Fibroblast of lung (primary cell): ENCODE measurements around the gene ITPRIPL2. TPM values are rescaled to one million over a fixed set of nuclear protein-coding genes. Genes with fewer than 3 reads are reported as not detected.

Experiments used
- DNase-seq, 2 donors: peaks; one replicate each; pipeline versions ENCODE4 v3.0.0 to v3.0.0-alpha.2; 2010; ENCODE audit warnings: low read depth in 2 of 2
- H2AFZ ChIP-seq: 2 replicates; pipeline ENCODE4 v1.5.1; 2012; ENCODE audit warnings: low read length, control low read depth, inconsistent platforms
- H3K27ac ChIP-seq: 2 replicates; pipeline ENCODE4 v1.5.1; 2011; ENCODE audit warnings: low read length, control low read depth; ENCODE audit not compliant: insufficient read depth
- H3K27me3 ChIP-seq: 2 replicates; pipeline ENCODE4 v1.5.1; 2011; ENCODE audit warnings: mild to moderate bottlenecking, low read length; ENCODE audit not compliant: control insufficient read depth, insufficient read depth
- H3K36me3 ChIP-seq: 2 replicates; pipeline ENCODE4 v1.5.1; 2011; ENCODE audit warnings: low read length; ENCODE audit not compliant: control insufficient read depth, insufficient read depth
- H3K4me1 ChIP-seq: 2 replicates; pipeline ENCODE4 v1.5.1; 2011; ENCODE audit warnings: low read length; ENCODE audit not compliant: control insufficient read depth, insufficient read depth; ENCODE audit errors: extremely low read depth
- H3K4me2 ChIP-seq: 2 replicates; pipeline ENCODE4 v1.5.1; 2011; ENCODE audit warnings: low read length, control low read depth; ENCODE audit not compliant: insufficient read depth; ENCODE audit errors: extremely low read depth
- H3K4me3 ChIP-seq, 4 experiments: fragments of 200-600 bp in 1 of 4; sonication (generic) in 1 of 4; replicated peaks in 1 of 4; 2 replicates each; pipeline ENCODE4 v1.5.1; 2011 to 2016; ENCODE audit warnings: low read length in 4 of 4, low read depth in 3 of 4, mild to moderate bottlenecking in 3 of 4, control low read depth in 2 of 4, inconsistent platforms in 1 of 4, mixed read lengths in 1 of 4; ENCODE audit not compliant: insufficient read depth in 1 of 4; ENCODE audit errors: control extremely low read depth in 1 of 4
- H3K79me2 ChIP-seq: 2 replicates; pipeline ENCODE4 v1.5.1; 2012; ENCODE audit warnings: mild to moderate bottlenecking, low read length, inconsistent platforms; ENCODE audit not compliant: control insufficient read depth, insufficient read depth
- H3K9ac ChIP-seq: 2 replicates; pipeline ENCODE4 v1.5.1; 2011; ENCODE audit warnings: mild to moderate bottlenecking, low read length, control low read depth; ENCODE audit not compliant: insufficient read depth
- H3K9me3 ChIP-seq: 2 replicates; pipeline ENCODE4 v1.5.1; 2012; ENCODE audit warnings: low read depth, low read length; ENCODE audit not compliant: control insufficient read depth, insufficient read depth
- H4K20me1 ChIP-seq: 2 replicates; pipeline ENCODE4 v1.5.1; 2011; ENCODE audit warnings: low read length; ENCODE audit not compliant: control insufficient read depth, insufficient read depth; ENCODE audit errors: extremely low read depth
- CTCF ChIP-seq, 2 donors: IDR thresholded peaks in 1 of 2; conservative IDR thresholded peaks in 1 of 2; 1 replicate in 1 of 2; 2 replicates in 1 of 2; pipeline ENCODE4 v1.5.1; 2011 to 2012; ENCODE audit warnings: low read length in 2 of 2, control low read depth in 1 of 2, inconsistent platforms in 1 of 2, low read depth in 1 of 2, mild to moderate bottlenecking in 1 of 2
- EZH2 ChIP-seq: IDR thresholded peaks from 2 replicates; pipeline ENCODE4 v1.5.1; 2012; ENCODE audit warnings: low read length, control low read depth, mild to moderate bottlenecking; ENCODE audit errors: missing control alignments
- polyA plus RNA-seq, 2 donors: library from polyadenylated mRNA; depleted of rRNA in 1 of 2; stranded (reverse) in 1 of 2; unstranded in 1 of 2; fragments of >200 nt; gene quantifications; 2 replicates each; pipeline ENCODE4 v1.2.1, GENCODE V29; 2011 to 2012; ENCODE audit warnings: missing spikeins in 1 of 2
- total RNA-seq: library from RNA; depleted of rRNA; stranded (reverse); fragments of >200 nt; gene quantifications from 2 replicates; pipeline ENCODE4 v1.2.1, GENCODE V29; 2014

ITPRIPL2 gene
- total and polyA plus RNA-seq, 2 donors (not counting 1 experiment from before 2014, with no cell fraction given): 23.1 to 42.1 TPM

GRCh38 chr16:19147126-19147525, 33.4 kb downstream of the ITPRIPL2 start:
- Histone ChIP-seq H3K27ac (no peak overlapping the region), H3K36me3 (no peaks in the 10 kb centered on the region), H3K27me3 (peaks cover 7% of the 10 kb centered on the region), H3K9me3 (no peaks in the 10 kb centered on the region), H3K79me2 (no peaks in the 10 kb centered on the region), H3K9ac (no peak overlapping the region), H3K4me2 (no peak overlapping the region), H4K20me1 (no peaks in the 10 kb centered on the region), H3K4me1 (no peaks in the 10 kb centered on the region), H2AFZ (no peak overlapping the region), H3K4me3 (no peak overlapping the region)
- no peak for TF ChIP-seq CTCF (conservative IDR thresholded peaks at IDR 0.05 in 1 of 2, IDR thresholded peaks at IDR 0.05 in 1 of 2; ENCODE audit: low read depth in 1 of 2, low read length in 2 of 2)
- TF ChIP-seq EZH2: no peak
- DNase-seq: no peak

- Histone ChIP-seq H3K9ac (no peak overlapping the region), H3K4me2 (no peak overlapping the region), H3K36me3 (no peaks in the 10 kb centered on the region), H3K79me2 (no peaks in the 10 kb centered on the region), H3K4me3 (no peak overlapping the region), H4K20me1 (no peaks in the 10 kb centered on the region), H3K9me3 (no peaks in the 10 kb centered on the region), H3K27me3 (peaks cover 7% of the 10 kb centered on the region), H3K27ac (no peak overlapping the region), H3K4me1 (no peaks in the 10 kb centered on the region), H2AFZ (no peak overlapping the region)
- TF ChIP-seq CTCF (conservative IDR thresholded peaks at IDR 0.05 in 1 of 2, IDR thresholded peaks at IDR 0.05 in 1 of 2; ENCODE audit: low read depth in 1 of 2, low read length in 2 of 2): no peak
- no peak for TF ChIP-seq EZH2
- DNase-seq: no peak
Measured at GRCh38 chr16:19147627-19148026, 33.9 kb downstream of the ITPRIPL2 start.

GRCh38 chr16:19148189-19148588, 34.4 kb downstream of the ITPRIPL2 start:
- H3K4me3 ChIP-seq: no peak overlapping the region
- TF ChIP-seq CTCF (conservative IDR thresholded peaks at IDR 0.05 in 1 of 2, IDR thresholded peaks at IDR 0.05 in 1 of 2; ENCODE audit: low read depth in 1 of 2, low read length in 2 of 2) (no peak), EZH2 (no peak)

More at GRCh38 chr16:19148189-19148588, 34.4 kb downstream of the ITPRIPL2 start:
- no peaks in the 10 kb centered on the region for H3K79me2 ChIP-seq
- H3K9ac ChIP-seq: no peak overlapping the region
- no peaks in the 10 kb centered on the region for H3K36me3 ChIP-seq
- H3K4me1 ChIP-seq: no peaks in the 10 kb centered on the region
- no peak overlapping the region for H2AFZ ChIP-seq
- DNase-seq: no peak
- H4K20me1 ChIP-seq: no peaks in the 10 kb centered on the region
- no peak overlapping the region for H3K27ac ChIP-seq
- no peaks in the 10 kb centered on the region for H3K9me3 ChIP-seq
- H3K27me3 ChIP-seq: peaks cover 7% of the 10 kb centered on the region
- H3K4me2 ChIP-seq: no peak overlapping the region
